KOPT-K1 (cell line): Measurements from ENCODE around the gene S1PR4.
"Not testable (repeated sequence)": the region's sequence is repeated elsewhere in the genome, so short reads cannot be mapped to it uniquely, and the experiment has no call there.

Experiments used
- H3K27ac ChIP-seq: fragments of 200-600 bp; sonication (generic); 2 replicates; pipeline ENCODE4 v1.5.1; 2016; ENCODE audit warnings: antibody characterized with exemption, mild to moderate bottlenecking, low read depth, low read length; ENCODE audit not compliant: poor library complexity, severe bottlenecking
- H3K36me3 ChIP-seq: fragments of 200-600 bp; sonication (generic); 2 replicates; pipeline ENCODE4 v1.5.1; 2017; ENCODE audit warnings: antibody characterized with exemption, mild to moderate bottlenecking, low read length, moderate library complexity; ENCODE audit not compliant: insufficient read depth
- H3K9me3 ChIP-seq: fragments of 200-600 bp; sonication (generic); 2 replicates; pipeline ENCODE4 v1.5.1; 2017; ENCODE audit warnings: antibody characterized with exemption, low read length, mild to moderate bottlenecking; ENCODE audit not compliant: insufficient read depth, poor library complexity, severe bottlenecking

S1PR4 gene

GRCh38 chr19:3148503-3148902 lies 30.1 kb upstream of the S1PR4 start:
- Histone ChIP-seq H3K9me3 (no peaks in the 10 kb centered on the region), H3K27ac (peak overlapping the region; percentile 99)

GRCh38 chr19:3149089-3149488 lies 29.5 kb upstream of the S1PR4 start:
- peak overlapping the region; percentile 99 for H3K27ac ChIP-seq
- no peaks in the 10 kb centered on the region for H3K9me3 ChIP-seq

More at GRCh38 chr19:3148503-3148902, 30.1 kb upstream of the S1PR4 start:
- peaks cover 90% of the 10 kb centered on the region for H3K36me3 ChIP-seq

DNA sequence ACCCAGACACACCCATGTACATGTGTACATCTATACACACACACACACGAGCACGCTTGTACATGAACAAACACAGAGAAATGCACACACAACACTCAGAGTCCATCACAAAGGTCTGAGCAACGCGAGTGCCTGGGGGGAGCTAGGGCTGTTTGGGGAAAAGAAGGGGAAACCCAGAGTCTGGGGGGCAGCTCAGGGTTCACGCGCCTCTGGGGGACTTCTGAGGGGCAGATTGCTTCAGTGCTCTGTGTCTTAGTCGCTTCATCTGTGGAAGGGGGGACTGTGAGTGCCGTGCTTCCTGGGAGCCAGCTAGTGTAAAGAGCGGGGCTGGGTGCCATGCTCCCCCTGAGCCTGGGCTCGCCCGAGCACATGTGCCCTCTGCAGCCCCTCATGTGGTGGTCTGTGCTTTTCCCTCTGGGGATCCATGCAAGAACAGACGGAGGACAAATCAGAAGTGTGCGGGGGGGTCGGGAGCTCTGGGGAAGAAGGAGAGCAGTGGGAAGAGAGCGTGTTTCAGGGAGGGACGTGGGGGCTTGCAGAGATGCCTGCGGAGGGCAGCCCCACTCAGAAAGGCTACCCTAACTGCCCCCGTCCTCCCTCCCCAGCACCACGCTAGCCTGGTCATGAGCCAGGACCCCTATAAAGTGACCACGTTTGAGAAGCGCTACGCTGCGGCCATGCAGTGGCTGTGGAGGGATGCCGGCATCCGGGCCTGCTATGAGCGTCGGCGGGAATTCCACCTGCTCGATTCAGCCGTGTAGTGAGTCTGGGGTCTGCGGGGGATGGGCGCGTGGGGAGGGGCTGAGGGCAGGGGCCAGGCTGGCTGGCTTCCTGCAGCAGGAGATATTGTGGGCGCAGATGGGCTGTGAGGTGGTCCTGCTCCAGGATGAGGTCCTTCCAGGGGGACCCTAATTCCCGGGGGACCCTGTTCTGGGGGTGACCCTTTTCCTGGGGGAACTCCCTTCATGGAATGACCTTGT lies 28.8 kb upstream of the S1PR4 start:
- Histone ChIP-seq H3K36me3 (peaks cover 94% of the 10 kb centered on the region), H3K27ac (peak overlapping the region; percentile 99), H3K9me3 (no peaks in the 10 kb centered on the region)

More at GRCh38 chr19:3149089-3149488, 29.5 kb upstream of the S1PR4 start:
- H3K36me3 ChIP-seq = peaks cover 90% of the 10 kb centered on the region

DNA sequence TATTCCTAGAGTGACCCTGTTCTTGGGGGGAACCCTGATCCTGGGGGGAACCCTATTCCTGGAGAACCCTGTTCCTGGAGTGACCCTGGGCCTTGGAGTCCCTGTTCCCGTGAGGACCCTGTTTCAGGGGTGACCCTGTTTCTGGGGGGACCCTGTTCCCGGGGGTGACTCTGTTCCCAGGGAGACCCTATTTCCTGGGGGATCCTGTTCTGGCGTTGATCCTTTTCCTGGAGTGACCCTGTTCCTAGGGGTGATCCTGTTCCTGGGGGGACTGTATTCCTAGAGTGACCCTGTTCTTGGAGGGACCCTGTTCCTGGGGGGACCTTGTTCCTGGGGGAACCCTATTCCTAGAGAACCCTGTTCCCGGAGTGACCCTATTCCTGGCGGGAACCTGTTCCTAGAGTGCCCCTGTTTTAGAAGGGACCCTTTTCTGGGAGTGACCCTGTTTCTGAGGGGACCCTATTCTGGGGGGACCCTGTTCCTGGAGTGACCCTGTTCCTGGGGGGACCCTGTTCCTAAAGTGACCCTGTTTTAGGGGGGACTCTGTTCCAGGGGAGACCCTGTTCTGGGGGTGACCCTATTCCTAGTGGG lies 27.7 kb upstream of the S1PR4 start:
- H3K27ac ChIP-seq = peak overlapping the region; percentile 99
- H3K9me3 ChIP-seq = no peaks in the 10 kb centered on the region
- peaks cover 99% of the 10 kb centered on the region for H3K36me3 ChIP-seq

GRCh38 chr19:3151563-3152418 lies 26.8 kb upstream of the S1PR4 start:
- peaks cover 99% of the 10 kb centered on the region for H3K36me3 ChIP-seq
- peak overlapping the region; percentile 99 for H3K27ac ChIP-seq
- H3K9me3 ChIP-seq = no peaks in the 10 kb centered on the region

GRCh38 chr19:3152419-3152780 lies 26.2 kb upstream of the S1PR4 start:
- H3K36me3 ChIP-seq = peaks cover 99% of the 10 kb centered on the region
- H3K9me3 ChIP-seq = no peaks in the 10 kb centered on the region
- peak overlapping the region; percentile 99 for H3K27ac ChIP-seq

DNA sequence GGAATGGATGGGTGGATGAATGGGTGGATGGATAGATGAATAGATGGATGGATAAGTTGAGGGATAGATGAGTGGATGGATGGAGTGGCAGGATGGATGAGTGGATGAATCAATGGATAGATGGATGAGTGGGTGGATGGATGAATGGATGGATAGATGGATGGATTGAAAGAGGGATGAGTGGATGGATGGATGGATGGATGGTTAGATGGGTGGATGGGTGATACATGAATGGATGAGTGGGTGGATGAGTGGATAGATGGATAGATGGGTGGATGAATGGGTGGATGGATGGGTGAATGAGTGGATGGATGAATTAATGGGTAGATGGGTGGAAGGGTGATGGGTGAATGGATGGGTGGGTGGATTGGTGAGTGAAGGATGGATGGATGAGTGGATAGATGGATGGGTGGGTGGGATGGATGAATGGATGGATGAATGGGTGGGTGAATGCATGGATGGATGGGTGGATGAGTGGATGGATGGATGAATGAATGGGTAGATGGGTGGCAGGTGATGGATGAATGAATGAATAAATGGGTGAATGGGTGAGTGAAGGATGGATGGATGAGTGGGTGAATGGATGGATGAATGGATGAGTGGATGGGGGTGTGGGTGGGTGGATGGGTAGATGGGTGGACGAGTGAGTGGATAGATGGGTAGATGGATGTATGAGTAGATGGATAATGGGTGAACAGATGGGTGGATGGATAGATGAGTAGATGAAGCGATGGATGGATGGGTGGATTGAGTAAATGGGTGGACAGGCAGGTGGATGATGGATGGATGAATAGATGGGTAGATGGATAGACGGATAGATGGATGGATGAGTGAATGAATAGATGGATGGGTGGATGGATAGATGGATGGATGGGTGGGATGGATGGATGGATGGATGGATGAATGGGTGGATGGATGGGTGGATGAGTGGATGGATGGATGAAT lies 25.0 kb upstream of the S1PR4 start:
- Histone ChIP-seq H3K27ac (peak overlapping the region; percentile 99), H3K36me3 (peaks cover 99% of the 10 kb centered on the region), H3K9me3 (no peaks in the 10 kb centered on the region)

- Histone ChIP-seq H3K27ac (peak overlapping the region; percentile 99), H3K36me3 (peaks cover 98% of the 10 kb centered on the region)
- H3K9me3 ChIP-seq = not testable (repeated sequence)
Observed at GRCh38 chr19:3154447-3154846, 24.1 kb upstream of the S1PR4 start.

DNA sequence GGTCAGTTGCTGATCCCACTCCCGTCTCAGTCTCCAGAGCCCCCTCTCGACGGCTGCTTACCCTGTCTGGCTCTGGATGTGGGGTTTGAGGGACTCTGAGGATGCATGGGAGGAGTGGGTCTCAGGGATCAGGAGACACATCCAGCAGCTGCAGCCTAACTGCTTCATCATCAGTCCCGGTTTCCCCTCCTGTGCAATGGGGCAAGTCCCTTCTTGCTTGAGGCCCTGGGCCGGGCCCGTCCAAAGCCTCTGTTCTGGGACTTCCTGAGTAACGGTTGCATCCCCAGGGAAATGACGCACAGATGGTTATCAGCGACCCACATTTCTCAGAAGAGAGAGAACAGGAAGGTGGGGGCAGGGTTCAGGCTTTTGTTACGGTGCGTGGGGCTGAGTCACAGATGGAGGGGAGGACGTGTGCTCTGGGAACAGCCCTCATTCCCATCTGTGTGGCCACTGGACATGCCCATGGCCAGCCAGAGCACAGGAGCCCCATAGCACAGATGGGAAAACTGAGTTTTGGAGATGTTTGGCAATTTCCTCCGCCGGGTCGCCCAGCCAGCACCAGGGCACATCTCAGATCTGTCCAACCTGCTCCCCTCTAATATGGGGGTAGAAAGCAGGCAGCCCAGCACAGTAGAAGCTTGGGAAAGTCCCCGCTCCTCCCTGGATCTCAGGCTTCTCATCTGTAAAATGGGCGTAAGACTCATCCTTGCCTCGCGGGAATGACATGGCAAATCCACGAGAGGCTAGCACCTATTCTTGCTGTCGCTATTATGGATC lies 23.4 kb upstream of the S1PR4 start:
- Histone ChIP-seq H3K36me3 (peaks cover 98% of the 10 kb centered on the region), H3K27ac (peak overlapping the region; percentile 99), H3K9me3 (no peaks in the 10 kb centered on the region)

DNA sequence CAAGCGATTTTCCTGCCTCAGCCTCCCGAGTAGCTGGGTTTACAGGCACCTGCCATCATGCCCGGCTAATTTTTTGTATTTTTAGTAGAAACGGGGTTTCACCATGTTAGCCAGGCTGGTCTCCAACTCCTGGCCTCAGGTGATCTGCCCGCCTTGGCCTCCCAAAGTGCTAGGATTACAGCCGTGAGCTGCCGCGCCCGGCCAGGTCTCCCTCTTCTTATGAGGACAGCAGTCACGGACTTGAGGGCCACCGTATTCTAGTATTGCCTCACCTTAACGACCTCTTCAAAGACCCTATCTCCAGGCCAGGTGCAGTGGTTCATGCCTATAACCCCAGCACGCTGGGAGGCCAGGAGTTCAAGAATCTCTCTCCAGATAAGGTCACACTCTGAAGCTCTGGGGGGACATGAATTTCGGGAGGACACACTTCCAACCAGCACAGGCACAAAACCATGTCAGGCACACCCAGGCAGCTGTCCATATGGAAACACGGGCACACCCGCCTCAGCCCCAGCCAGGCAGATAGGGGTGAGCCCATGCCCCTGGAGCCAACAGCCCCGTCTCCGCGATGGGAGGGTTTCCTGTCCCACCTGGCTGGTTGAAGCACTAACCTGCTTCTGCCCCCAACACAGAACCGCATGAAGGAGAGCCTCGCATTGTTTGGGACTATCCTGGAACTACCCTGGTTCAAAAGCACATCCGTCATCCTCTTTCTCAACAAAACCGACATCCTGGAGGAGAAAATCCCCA lies 21.3 kb upstream of the S1PR4 start:
- peak overlapping the region; percentile 99 for H3K27ac ChIP-seq
- no peaks in the 10 kb centered on the region for H3K9me3 ChIP-seq
- peaks cover 98% of the 10 kb centered on the region for H3K36me3 ChIP-seq

- H3K9me3 ChIP-seq = no peaks in the 10 kb centered on the region
- H3K27ac ChIP-seq = peak overlapping the region; percentile 37
- H3K36me3 ChIP-seq = peaks cover 99% of the 10 kb centered on the region
Observed at GRCh38 chr19:3159565-3159964, 19.0 kb upstream of the S1PR4 start.

- H3K36me3 ChIP-seq = peaks cover 99% of the 10 kb centered on the region
- no peaks in the 10 kb centered on the region for H3K9me3 ChIP-seq
- peak overlapping the region; percentile 37 for H3K27ac ChIP-seq
Observed at GRCh38 chr19:3160219-3160618, 18.4 kb upstream of the S1PR4 start.

DNA sequence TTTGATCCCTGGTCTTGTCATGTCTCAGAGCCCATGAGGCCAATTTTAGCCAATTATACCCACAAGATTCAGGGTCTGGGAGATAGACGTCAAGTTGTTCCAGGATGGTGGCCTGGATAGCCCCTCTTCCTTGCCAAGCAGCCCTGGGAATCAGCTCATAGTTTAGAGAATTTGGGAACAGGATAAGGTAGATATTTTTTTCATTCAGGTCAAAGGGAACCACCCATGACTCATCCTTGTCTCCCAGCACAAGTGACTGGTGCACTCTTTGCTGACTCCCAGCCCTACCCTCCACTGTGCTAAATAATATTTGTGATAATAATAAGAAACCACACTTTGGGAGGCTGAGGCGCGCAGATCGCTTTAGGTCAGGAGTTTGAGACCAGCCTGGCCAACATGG lies 17.1 kb upstream of the S1PR4 start:
- Histone ChIP-seq H3K36me3 (peaks cover 99% of the 10 kb centered on the region), H3K27ac (peak overlapping the region; percentile 37), H3K9me3 (no peaks in the 10 kb centered on the region)
